Astrocyte (in vitro differentiated cells and primary cell): ENCODE measurements around the gene TMOD1.
"Not testable (repeated sequence)": the region's sequence is repeated elsewhere in the genome, so short reads cannot be mapped to it uniquely, and the experiment has no call there.

Source experiments
- CTCF ChIP-seq: IDR thresholded peaks from 2 replicates; pipeline ENCODE4 v1.5.1; 2011; ENCODE audit warnings: low read depth, mild to moderate bottlenecking, inconsistent platforms, low read length, moderate library complexity; ENCODE audit not compliant: insufficient read depth
- EZH2 ChIP-seq: IDR thresholded peaks from 2 replicates; pipeline ENCODE4 v1.6.1; 2012; ENCODE audit warnings: mild to moderate bottlenecking, low read length, inconsistent platforms; ENCODE audit not compliant: insufficient read depth

GRCh38 chr9:97581590-97581989, 80.1 kb downstream of the TMOD1 start:
- not testable (repeated sequence) for TF ChIP-seq CTCF, EZH2
